Fibroblast of lung (primary cell): Measurements from ENCODE around the gene COLEC11. TPM values are rescaled to one million over a fixed set of nuclear protein-coding genes. Genes with fewer than 3 reads are reported as not detected.

ENCODE experiments used
- DNase-seq, 2 donors: peaks; one replicate each; pipeline versions ENCODE4 v3.0.0 to v3.0.0-alpha.2; 2010; ENCODE audit warnings: low read depth in 2 of 2
- H2AFZ ChIP-seq: 2 replicates; pipeline ENCODE4 v1.5.1; 2012; ENCODE audit warnings: low read length, control low read depth, inconsistent platforms
- H3K27ac ChIP-seq: 2 replicates; pipeline ENCODE4 v1.5.1; 2011; ENCODE audit warnings: low read length, control low read depth; ENCODE audit not compliant: insufficient read depth
- H3K27me3 ChIP-seq: 2 replicates; pipeline ENCODE4 v1.5.1; 2011; ENCODE audit warnings: mild to moderate bottlenecking, low read length; ENCODE audit not compliant: control insufficient read depth, insufficient read depth
- H3K36me3 ChIP-seq: 2 replicates; pipeline ENCODE4 v1.5.1; 2011; ENCODE audit warnings: low read length; ENCODE audit not compliant: control insufficient read depth, insufficient read depth
- H3K4me1 ChIP-seq: 2 replicates; pipeline ENCODE4 v1.5.1; 2011; ENCODE audit warnings: low read length; ENCODE audit not compliant: control insufficient read depth, insufficient read depth; ENCODE audit errors: extremely low read depth
- H3K4me2 ChIP-seq: 2 replicates; pipeline ENCODE4 v1.5.1; 2011; ENCODE audit warnings: low read length, control low read depth; ENCODE audit not compliant: insufficient read depth; ENCODE audit errors: extremely low read depth
- H3K4me3 ChIP-seq, 4 experiments: fragments of 200-600 bp in 1 of 4; sonication (generic) in 1 of 4; replicated peaks in 1 of 4; 2 replicates each; pipeline ENCODE4 v1.5.1; 2011 to 2016; ENCODE audit warnings: low read length in 4 of 4, low read depth in 3 of 4, mild to moderate bottlenecking in 3 of 4, control low read depth in 2 of 4, inconsistent platforms in 1 of 4, mixed read lengths in 1 of 4; ENCODE audit not compliant: insufficient read depth in 1 of 4; ENCODE audit errors: control extremely low read depth in 1 of 4
- H3K79me2 ChIP-seq: 2 replicates; pipeline ENCODE4 v1.5.1; 2012; ENCODE audit warnings: mild to moderate bottlenecking, low read length, inconsistent platforms; ENCODE audit not compliant: control insufficient read depth, insufficient read depth
- H3K9ac ChIP-seq: 2 replicates; pipeline ENCODE4 v1.5.1; 2011; ENCODE audit warnings: mild to moderate bottlenecking, low read length, control low read depth; ENCODE audit not compliant: insufficient read depth
- H3K9me3 ChIP-seq: 2 replicates; pipeline ENCODE4 v1.5.1; 2012; ENCODE audit warnings: low read depth, low read length; ENCODE audit not compliant: control insufficient read depth, insufficient read depth
- H4K20me1 ChIP-seq: 2 replicates; pipeline ENCODE4 v1.5.1; 2011; ENCODE audit warnings: low read length; ENCODE audit not compliant: control insufficient read depth, insufficient read depth; ENCODE audit errors: extremely low read depth
- CTCF ChIP-seq, 2 donors: IDR thresholded peaks in 1 of 2; conservative IDR thresholded peaks in 1 of 2; 1 replicate in 1 of 2; 2 replicates in 1 of 2; pipeline ENCODE4 v1.5.1; 2011 to 2012; ENCODE audit warnings: low read length in 2 of 2, control low read depth in 1 of 2, inconsistent platforms in 1 of 2, low read depth in 1 of 2, mild to moderate bottlenecking in 1 of 2
- EZH2 ChIP-seq: IDR thresholded peaks from 2 replicates; pipeline ENCODE4 v1.5.1; 2012; ENCODE audit warnings: low read length, control low read depth, mild to moderate bottlenecking; ENCODE audit errors: missing control alignments
- polyA plus RNA-seq, 2 donors: library from polyadenylated mRNA; depleted of rRNA in 1 of 2; stranded (reverse) in 1 of 2; unstranded in 1 of 2; fragments of >200 nt; gene quantifications; 2 replicates each; pipeline ENCODE4 v1.2.1, GENCODE V29; 2011 to 2012; ENCODE audit warnings: missing spikeins in 1 of 2
- total RNA-seq: library from RNA; depleted of rRNA; stranded (reverse); fragments of >200 nt; gene quantifications from 2 replicates; pipeline ENCODE4 v1.2.1, GENCODE V29; 2014

COLEC11 gene
- total and polyA plus RNA-seq, 2 donors (not counting 1 experiment from before 2014, with no cell fraction given): 0.30 to 0.83 TPM

GRCh38 chr2:3602553-3603339, 7.8 kb downstream of the COLEC11 start:
- H3K9ac ChIP-seq: no peak overlapping the region
- H3K4me1 ChIP-seq: no peaks in the 10 kb centered on the region
- H4K20me1 ChIP-seq: no peaks in the 10 kb centered on the region
- no peaks in the 10 kb centered on the region for H3K36me3 ChIP-seq
- no peak overlapping the region for H2AFZ ChIP-seq
- H3K4me2 ChIP-seq: no peak overlapping the region
- H3K9me3 ChIP-seq: no peaks in the 10 kb centered on the region
- H3K4me3 ChIP-seq: no peak overlapping the region
- no peak overlapping the region for H3K27ac ChIP-seq
- no peaks in the 10 kb centered on the region for H3K79me2 ChIP-seq
- H3K27me3 ChIP-seq: no peaks in the 10 kb centered on the region
- TF ChIP-seq EZH2 (no peak), CTCF (conservative IDR thresholded peaks at IDR 0.05 in 1 of 2, IDR thresholded peaks at IDR 0.05 in 1 of 2; ENCODE audit: low read depth in 1 of 2, low read length in 2 of 2) (no peak)
- DNase-seq: no peak

DNA sequence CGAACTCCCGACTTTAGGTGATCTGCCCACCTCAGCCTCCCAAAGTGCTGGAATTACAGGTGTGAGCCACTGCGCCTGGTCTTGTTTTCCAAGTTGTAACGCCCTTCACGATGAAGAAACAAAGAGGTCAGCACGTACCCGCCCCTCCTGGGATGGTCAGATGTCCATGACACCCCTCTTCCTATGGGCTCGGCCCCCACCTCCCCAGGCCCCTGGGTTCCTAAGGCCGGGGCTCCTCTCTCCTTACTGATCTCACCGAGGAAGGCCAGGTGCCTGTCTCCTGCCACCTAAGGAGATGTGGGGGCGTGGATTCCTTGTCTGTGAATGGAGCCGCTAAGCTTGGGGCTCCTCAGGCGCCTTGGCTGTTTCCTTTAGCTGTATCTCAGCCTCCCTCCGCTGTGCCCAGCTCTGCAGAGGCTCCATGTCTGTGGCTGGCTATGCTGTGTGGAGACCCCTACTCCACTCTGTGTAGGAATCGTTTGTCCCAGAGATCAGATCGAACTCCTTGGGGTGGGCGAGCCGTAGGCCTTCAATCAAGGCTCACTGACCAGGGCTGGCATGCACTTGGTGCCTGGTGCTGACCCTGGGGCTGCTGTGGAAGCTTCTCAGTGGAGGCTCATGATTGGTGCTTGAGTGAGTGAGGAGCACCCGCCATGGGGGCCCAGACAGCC, 8.8 kb downstream of the COLEC11 start:
- H3K79me2 ChIP-seq: no peaks in the 10 kb centered on the region
- no peak for DNase-seq
- no peaks in the 10 kb centered on the region for H3K4me1 ChIP-seq
- TF ChIP-seq EZH2 (no peak), CTCF (conservative IDR thresholded peaks at IDR 0.05 in 1 of 2, IDR thresholded peaks at IDR 0.05 in 1 of 2; ENCODE audit: low read depth in 1 of 2, low read length in 2 of 2) (no peak)
- no peak overlapping the region for H3K9ac ChIP-seq
- no peaks in the 10 kb centered on the region for H3K9me3 ChIP-seq
- H4K20me1 ChIP-seq: no peaks in the 10 kb centered on the region
- H2AFZ ChIP-seq: no peak overlapping the region
- H3K36me3 ChIP-seq: no peaks in the 10 kb centered on the region
- no peak overlapping the region for H3K27ac ChIP-seq
- no peak overlapping the region for H3K4me3 ChIP-seq
- no peak overlapping the region for H3K4me2 ChIP-seq
- no peaks in the 10 kb centered on the region for H3K27me3 ChIP-seq

DNA sequence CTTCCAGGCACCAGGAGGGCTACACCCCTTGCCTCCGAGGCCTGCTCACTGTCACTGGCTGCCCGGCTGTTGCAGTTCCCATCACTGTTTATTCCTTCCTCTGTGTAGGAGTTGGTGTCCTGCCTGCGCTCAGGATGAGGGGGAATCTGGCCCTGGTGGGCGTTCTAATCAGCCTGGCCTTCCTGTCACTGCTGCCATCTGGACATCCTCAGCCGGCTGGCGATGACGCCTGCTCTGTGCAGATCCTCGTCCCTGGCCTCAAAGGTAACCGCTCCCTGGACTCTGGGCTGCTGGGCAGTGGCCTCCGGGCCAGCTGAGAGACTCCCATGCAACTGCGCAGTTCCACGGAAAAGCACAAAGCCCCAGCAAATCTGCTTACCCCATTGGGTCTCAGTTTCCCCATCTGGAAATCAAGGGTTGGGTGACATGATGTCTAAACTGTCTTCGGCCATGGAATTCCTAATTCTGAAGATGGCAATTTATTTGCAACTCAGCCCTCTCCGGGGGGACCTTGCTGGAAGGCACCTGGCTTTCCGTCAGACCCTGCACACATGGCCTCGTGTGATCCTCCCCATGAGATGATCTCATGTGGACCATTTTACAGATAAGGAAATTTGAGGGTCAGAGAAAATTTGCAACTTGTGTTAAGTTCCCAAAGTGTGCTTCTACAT, 9.4 kb downstream of the COLEC11 start:
- Histone ChIP-seq H3K9me3 (no peaks in the 10 kb centered on the region), H2AFZ (no peak overlapping the region), H3K79me2 (no peaks in the 10 kb centered on the region), H3K9ac (no peak overlapping the region), H3K4me2 (no peak overlapping the region), H3K4me1 (no peaks in the 10 kb centered on the region), H3K27ac (no peak overlapping the region), H3K4me3 (no peak overlapping the region), H3K27me3 (no peaks in the 10 kb centered on the region), H3K36me3 (no peaks in the 10 kb centered on the region), H4K20me1 (no peaks in the 10 kb centered on the region)
- TF ChIP-seq CTCF (conservative IDR thresholded peaks at IDR 0.05 in 1 of 2, IDR thresholded peaks at IDR 0.05 in 1 of 2; ENCODE audit: low read depth in 1 of 2, low read length in 2 of 2): no peak
- no peak for TF ChIP-seq EZH2
- DNase-seq: no peak
